Measurements from ENCODE around the gene STK38L. TPM values are rescaled to one million over a fixed set of nuclear protein-coding genes. Genes with fewer than 3 reads are reported as not detected.

Gene STK38L
- total and polyA plus RNA-seq, 10 of the 15 experiments (the other 5 are each of a cell fraction or from before 2014, with no cell fraction given): 43.0 to 154 (median 115) TPM

DNA sequence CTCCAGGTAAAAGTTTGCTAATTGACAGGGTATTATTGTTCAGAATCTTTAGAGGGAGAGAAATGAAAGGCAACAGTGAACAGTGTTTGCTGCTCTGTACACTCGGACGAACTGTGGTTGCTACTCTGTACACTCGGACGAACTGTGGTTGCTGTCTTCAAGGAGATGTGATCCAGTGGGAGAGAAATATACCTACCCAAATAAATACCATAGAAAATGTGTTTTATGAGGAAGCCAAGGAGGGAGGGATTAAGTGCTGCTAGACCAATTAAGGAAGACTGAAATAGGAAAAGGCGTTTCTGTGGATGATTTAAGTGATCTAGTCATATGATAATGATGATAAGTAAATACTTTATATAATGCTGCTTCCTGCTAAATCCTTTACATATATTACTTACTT, 2.7 kb downstream of the STK38L start:
- Histone ChIP-seq H3K4me3 (peak overlapping the region; percentile 86), H3K4me1 (ENCODE audit: control insufficient read depth, insufficient read depth, low read length) (peaks cover 5% of the 10 kb centered on the region; the same call in 1 of the 2 replicates), H2AFZ (ENCODE audit: control insufficient read depth, low read depth, low read length) (no peak overlapping the region), H3K4me2 (ENCODE audit: control insufficient read depth, insufficient read depth) (peak overlapping the region; percentile 85), H4K20me1 (ENCODE audit: control insufficient read depth, insufficient read depth) (no peaks in the 10 kb centered on the region), H3K27me3 (replicated peaks in 1 of 2; ENCODE audit: control insufficient read depth in 2 of 2, insufficient read depth in 2 of 2, low read length in 1 of 2) (no peaks in the 10 kb centered on the region), H3K36me3 (ENCODE audit: control insufficient read depth in 2 of 2, insufficient read depth in 2 of 2, low read length in 1 of 2) (peaks cover 0 to 5% of the 10 kb centered on the region in 2 experiments; a peak in 1 of 4 replicates), H3K9me3 (replicated peaks; ENCODE audit: control insufficient read depth, insufficient read depth, low read length) (peaks cover 2% of the 10 kb centered on the region; the same call in 2 of the 3 replicates), H3K9ac (ENCODE audit: control insufficient read depth, insufficient read depth, low read length) (peak overlapping the region; percentile 99), H3K79me2 (ENCODE audit: control insufficient read depth, insufficient read depth, low read length) (peaks cover 77% of the 10 kb centered on the region), H3K27ac (ENCODE audit: control insufficient read depth, insufficient read depth) (peak overlapping the region; percentile 93)
- TF ChIP-seq ASH2L (IDR thresholded peaks at IDR 0.05; ENCODE audit: borderline replicate concordance, low read depth) (no peak), NFYB (IDR thresholded peaks at IDR 0.05; ENCODE audit: insufficient read depth, low read depth, low read length) (peak; percentile 80)
- TF ChIP-seq, protein P1, sequence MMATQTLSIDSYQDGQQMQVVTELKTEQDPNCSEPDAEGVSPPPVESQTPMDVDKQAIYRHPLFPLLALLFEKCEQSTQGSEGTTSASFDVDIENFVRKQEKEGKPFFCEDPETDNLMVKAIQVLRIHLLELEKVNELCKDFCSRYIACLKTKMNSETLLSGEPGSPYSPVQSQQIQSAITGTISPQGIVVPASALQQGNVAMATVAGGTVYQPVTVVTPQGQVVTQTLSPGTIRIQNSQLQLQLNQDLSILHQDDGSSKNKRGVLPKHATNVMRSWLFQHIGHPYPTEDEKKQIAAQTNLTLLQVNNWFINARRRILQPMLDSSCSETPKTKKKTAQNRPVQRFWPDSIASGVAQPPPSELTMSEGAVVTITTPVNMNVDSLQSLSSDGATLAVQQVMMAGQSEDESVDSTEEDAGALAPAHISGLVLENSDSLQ (IDR thresholded peaks at IDR 0.05): 0 out of 2 replicates have a peak, but pooled peaks have one; percentile 28
- FAIRE-seq (no peak), DNase-seq (ENCODE audit: low read depth, low spot score) (no peak), ATAC-seq (peak; percentile 7)
- intact Hi-C loops (cut with micrococcal nuclease; ENCODE audit: unreplicated experiment) (loop anchor here (10.0 kb wide), 1 partner anchor 312 kb away; the partner anchor contains the start of genes FGFR1OP2 and INTS13), in situ Hi-C loops (cut with MboI) (no loop called here)
- ChIA-PET CTCF (interaction anchor here (2.5 to 14.4 kb wide), 3 partner anchors 11 to 60 kb away, joined by 7 to 179 read pairs (median 8); no protein-coding TSS in a partner anchor), RAD21 (ENCODE audit: unreplicated experiment) (interaction anchor here (1.6 to 21.5 kb wide), 8 partner anchors 9 to 231 kb away, joined by 3 to 282 read pairs (median 30); no protein-coding TSS in a partner anchor), POLR2A (interaction anchor here (1.0 to 9.7 kb wide), 6 partner anchors 8 to 68 kb away, joined by 3 to 94 read pairs (median 28); no protein-coding TSS in a partner anchor), SMC1A (ENCODE audit: uncharacterized antibody, unreplicated experiment) (interaction anchor here (0.6 to 20.4 kb wide), 11 partner anchors 8 to 231 kb away, joined by 3 to 491 read pairs (median 40); no protein-coding TSS in a partner anchor)
- no TSS peak for BruUV-seq (replicated peaks)
- WGBS (ENCODE audit: insufficient coverage, insufficient replicate concordance, low lambda C conversion rate, missing lambda C conversion rate): 1% methylated on average over 5 of the region's 5 CpGs

DNA sequence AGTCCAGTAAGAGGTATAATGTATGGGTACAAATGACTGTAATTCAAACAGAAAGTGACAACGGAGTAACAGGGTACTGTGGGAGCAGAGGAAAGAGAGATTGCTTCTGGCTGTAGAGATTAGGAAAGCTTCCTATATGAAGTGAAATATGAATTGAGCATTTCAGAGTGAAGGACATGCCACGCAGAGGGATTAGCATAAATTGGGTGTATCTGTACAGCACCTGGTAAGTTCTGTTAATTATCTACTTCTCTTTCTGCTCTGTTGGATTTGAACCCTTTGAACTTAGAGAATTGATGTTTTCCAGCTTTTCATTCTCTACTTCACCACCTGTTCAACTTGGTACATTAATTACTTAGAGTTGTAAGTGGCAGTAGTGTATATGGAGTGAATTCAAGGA, 8.8 kb downstream of the STK38L start:
- peaks cover 8% of the 10 kb centered on the region; the same call in 2 of the 3 replicates for H3K9me3 ChIP-seq (replicated peaks; ENCODE audit: control insufficient read depth, insufficient read depth, low read length)
- ChIA-PET SMC1A (ENCODE audit: uncharacterized antibody, unreplicated experiment) (interaction anchor here (0.7 to 20.4 kb wide), 24 partner anchors 8 to 310 kb away, joined by 3 to 491 read pairs (median 5); partner anchors contain the start of gene STK38L), POLR2A (interaction anchor here (0.8 to 9.7 kb wide), 14 partner anchors 8 to 75 kb away, joined by 3 to 94 read pairs (median 8); partner anchors contain the start of gene STK38L), RAD21 (ENCODE audit: unreplicated experiment) (interaction anchor here (0.7 to 21.5 kb wide), 21 partner anchors 8 to 189 kb away, joined by 3 to 282 read pairs (median 5); partner anchors contain the start of genes BMAL2 and STK38L), CTCF (interaction anchor here (1.2 to 14.4 kb wide), 8 partner anchors 13 to 237 kb away, joined by 3 to 179 read pairs (median 6); no protein-coding TSS in a partner anchor)
- in situ Hi-C loops (cut with MboI): no loop called here
- peaks cover 97% of the 10 kb centered on the region for H3K79me2 ChIP-seq (ENCODE audit: control insufficient read depth, insufficient read depth, low read length)
- intact Hi-C loops (cut with micrococcal nuclease; ENCODE audit: unreplicated experiment): no loop called here
- peak overlapping the region; percentile 48; the same call in 1 of the 2 replicates for H3K27ac ChIP-seq (ENCODE audit: control insufficient read depth, insufficient read depth)
- DNase-seq (ENCODE audit: low read depth, low spot score) (no peak), ATAC-seq (peak; percentile 56), FAIRE-seq (no peak)
- H3K9ac ChIP-seq (ENCODE audit: control insufficient read depth, insufficient read depth, low read length): no peak overlapping the region
- H3K4me2 ChIP-seq (ENCODE audit: control insufficient read depth, insufficient read depth): peak overlapping the region; percentile 60
- H3K27me3 ChIP-seq (replicated peaks in 1 of 2; ENCODE audit: control insufficient read depth in 2 of 2, insufficient read depth in 2 of 2, low read length in 1 of 2): no peaks in the 10 kb centered on the region
- H4K20me1 ChIP-seq (ENCODE audit: control insufficient read depth, insufficient read depth): no peaks in the 10 kb centered on the region
- WGBS (ENCODE audit: insufficient coverage, insufficient replicate concordance, low lambda C conversion rate, missing lambda C conversion rate): 27% methylated on average over 2 of the region's 2 CpGs
- no peak overlapping the region for H2AFZ ChIP-seq (ENCODE audit: control insufficient read depth, low read depth, low read length)
- BruUV-seq (replicated peaks): no TSS peak
- H3K4me3 ChIP-seq: no peak overlapping the region; the same call in 1 of the 2 replicates
- H3K36me3 ChIP-seq (ENCODE audit: control insufficient read depth in 2 of 2, insufficient read depth in 2 of 2, low read length in 1 of 2): peaks cover 5 to 13% of the 10 kb centered on the region in 2 experiments
- H3K4me1 ChIP-seq (ENCODE audit: control insufficient read depth, insufficient read depth, low read length): 0 out of 2 replicates have a peak, but pooled peaks cover 5% of the 10 kb centered on the region
- TF ChIP-seq ZNF217 (IDR thresholded peaks at IDR 0.05) (0 out of 2 replicates have a peak, but pooled peaks have one; percentile 41), SIX5 (IDR thresholded peaks at IDR 0.05; ENCODE audit: low read depth, low read length, severe bottlenecking) (no peak)
- TF ChIP-seq, protein P2, sequence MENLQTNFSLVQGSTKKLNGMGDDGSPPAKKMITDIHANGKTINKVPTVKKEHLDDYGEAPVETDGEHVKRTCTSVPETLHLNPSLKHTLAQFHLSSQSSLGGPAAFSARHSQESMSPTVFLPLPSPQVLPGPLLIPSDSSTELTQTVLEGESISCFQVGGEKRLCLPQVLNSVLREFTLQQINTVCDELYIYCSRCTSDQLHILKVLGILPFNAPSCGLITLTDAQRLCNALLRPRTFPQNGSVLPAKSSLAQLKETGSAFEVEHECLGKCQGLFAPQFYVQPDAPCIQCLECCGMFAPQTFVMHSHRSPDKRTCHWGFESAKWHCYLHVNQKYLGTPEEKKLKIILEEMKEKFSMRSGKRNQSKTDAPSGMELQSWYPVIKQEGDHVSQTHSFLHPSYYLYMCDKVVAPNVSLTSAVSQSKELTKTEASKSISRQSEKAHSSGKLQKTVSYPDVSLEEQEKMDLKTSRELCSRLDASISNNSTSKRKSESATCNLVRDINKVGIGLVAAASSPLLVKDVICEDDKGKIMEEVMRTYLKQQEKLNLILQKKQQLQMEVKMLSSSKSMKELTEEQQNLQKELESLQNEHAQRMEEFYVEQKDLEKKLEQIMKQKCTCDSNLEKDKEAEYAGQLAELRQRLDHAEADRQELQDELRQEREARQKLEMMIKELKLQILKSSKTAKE (IDR thresholded peaks at IDR 0.05; ENCODE audit: low read depth, poor library complexity, severe bottlenecking): peak; percentile 19
- TF ChIP-seq, protein P1 (IDR thresholded peaks at IDR 0.05): peak; percentile 20; the same call in 1 of the 2 replicates

Data from GM12878 (cell line).